Upper lobe of left lung (tissue), 4 donors: ENCODE results near the gene GPR158.

ENCODE experiments used
- EP300 ChIP-seq, 4 donors: sonication (generic); formaldehyde crosslinking; IDR thresholded peaks; one replicate each; pipeline ENCODE4 v1.5.1; 2017; ENCODE audit warnings: antibody characterized with exemption in 4 of 4, control low read depth in 2 of 4
- POLR2A ChIP-seq, 4 donors: fragments of 450-650 bp; IDR thresholded peaks; one replicate each; pipeline ENCODE4 v1.5.1; 2016 to 2017; ENCODE audit warnings: antibody characterized with exemption in 4 of 4, mild to moderate bottlenecking in 2 of 4
- POLR2AphosphoS5 ChIP-seq, 2 donors: sonication (generic); formaldehyde crosslinking; IDR thresholded peaks; one replicate each; pipeline ENCODE4 v1.5.1; 2017; ENCODE audit warnings: antibody characterized with exemption in 2 of 2
- TF ChIP-seq, protein P1 (sequence below), 6 experiments: fragments of 450-650 bp in 4 of 6; fragments of 200-600 bp in 2 of 6; sonication (generic) in 2 of 6; IDR thresholded peaks; one replicate each; pipeline ENCODE4 v1.5.1; 2016 to 2019; ENCODE audit warnings: antibody characterized with exemption in 6 of 6

- TF ChIP-seq, protein P1, sequence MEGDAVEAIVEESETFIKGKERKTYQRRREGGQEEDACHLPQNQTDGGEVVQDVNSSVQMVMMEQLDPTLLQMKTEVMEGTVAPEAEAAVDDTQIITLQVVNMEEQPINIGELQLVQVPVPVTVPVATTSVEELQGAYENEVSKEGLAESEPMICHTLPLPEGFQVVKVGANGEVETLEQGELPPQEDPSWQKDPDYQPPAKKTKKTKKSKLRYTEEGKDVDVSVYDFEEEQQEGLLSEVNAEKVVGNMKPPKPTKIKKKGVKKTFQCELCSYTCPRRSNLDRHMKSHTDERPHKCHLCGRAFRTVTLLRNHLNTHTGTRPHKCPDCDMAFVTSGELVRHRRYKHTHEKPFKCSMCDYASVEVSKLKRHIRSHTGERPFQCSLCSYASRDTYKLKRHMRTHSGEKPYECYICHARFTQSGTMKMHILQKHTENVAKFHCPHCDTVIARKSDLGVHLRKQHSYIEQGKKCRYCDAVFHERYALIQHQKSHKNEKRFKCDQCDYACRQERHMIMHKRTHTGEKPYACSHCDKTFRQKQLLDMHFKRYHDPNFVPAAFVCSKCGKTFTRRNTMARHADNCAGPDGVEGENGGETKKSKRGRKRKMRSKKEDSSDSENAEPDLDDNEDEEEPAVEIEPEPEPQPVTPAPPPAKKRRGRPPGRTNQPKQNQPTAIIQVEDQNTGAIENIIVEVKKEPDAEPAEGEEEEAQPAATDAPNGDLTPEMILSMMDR (IDR thresholded peaks at IDR 0.05): no peak
- TF ChIP-seq POLR2A (IDR thresholded peaks at IDR 0.05): no peak
- no peak for TF ChIP-seq POLR2AphosphoS5 (IDR thresholded peaks at IDR 0.05)
- TF ChIP-seq EP300 (IDR thresholded peaks at IDR 0.05): no peak
These were observed 4.2 kb upstream of the GPR158 start for GRCh38 chr10:25170627-25171026.
